Measurements from ENCODE around the gene NDUFV2. TPM values are rescaled to one million over a fixed set of nuclear protein-coding genes. Genes with fewer than 3 reads are reported as not detected.

The NDUFV2 gene
- polyA plus RNA-seq, 3 donors: 55.4 to 184 (median 162) TPM

- no peaks in the 10 kb centered on the region for H3K9me3 ChIP-seq (replicated peaks in 1 of 2; ENCODE audit: control insufficient read depth in 1 of 2, insufficient read depth in 1 of 2, low read length in 2 of 2)
- H3K27ac ChIP-seq (ENCODE audit: low read depth in 1 of 2, low read length in 2 of 2): peak overlapping the region in 1 of 2 donors; percentile 18
- no peak overlapping the region for H3K4me3 ChIP-seq (replicated peaks in 1 of 3; ENCODE audit: low read depth in 2 of 3, low read length in 3 of 3)
- peaks cover 97% of the 10 kb centered on the region for H4K20me1 ChIP-seq (ENCODE audit: insufficient read depth, low read length)
- no peak overlapping the region for H3K4me2 ChIP-seq (replicated peaks; ENCODE audit: extremely low read depth, low read length, poor library complexity, severe bottlenecking)
- Mint-ChIP-seq H3K4me1 (peaks cover 84% of the 10 kb centered on the region), H3K4me3 (no peak overlapping the region), H3K9me3 (no peaks in the 10 kb centered on the region), H3K27ac (peak overlapping the region in 3 of 7 donors; percentile 7 to 52 (median 37)), H3K27me3 (ENCODE audit: low read depth in 3 of 3) (no peaks in the 10 kb centered on the region), H3K36me3 (peaks cover 5 to 9% of the 10 kb centered on the region in 2 donors)
- no peak overlapping the region for H2AFZ ChIP-seq (ENCODE audit: insufficient read depth, low read depth, low read length, poor library complexity, severe bottlenecking)
- H3K9ac ChIP-seq (ENCODE audit: insufficient read depth, low read length, poor library complexity, severe bottlenecking): no peak overlapping the region
- no CpG with 5 or more reads among the region's 5 CpGs for WGBS (ENCODE audit: insufficient coverage)
- DNase-seq: peak in 2 of 3 donors; percentile 19 to 21
- peaks cover 60 to 93% of the 10 kb centered on the region in 2 donors for H3K4me1 ChIP-seq (ENCODE audit: control insufficient read depth in 1 of 2, insufficient read depth in 2 of 2, low read length in 2 of 2)
- TF ChIP-seq CTCF (IDR thresholded peaks at IDR 0.05): no peak
- H3K36me3 ChIP-seq (replicated peaks in 1 of 2; ENCODE audit: control insufficient read depth in 1 of 2, insufficient read depth in 2 of 2, low read length in 2 of 2): no peaks in the 10 kb centered on the region
- intact Hi-C loops (cut with micrococcal nuclease): loop anchor here in 1 of 2 donors (5.0 kb wide), 1 partner anchor 78 kb away; no protein-coding TSS in a partner anchor
- peaks cover 95% of the 10 kb centered on the region for H3K79me2 ChIP-seq (ENCODE audit: insufficient read depth, low read length)
- H3K27me3 ChIP-seq (ENCODE audit: control insufficient read depth in 2 of 2, insufficient read depth in 2 of 2, low read length in 2 of 2): no peaks in the 10 kb centered on the region
Measured at GRCh38 chr18:9150121-9150520, 47.6 kb downstream of the NDUFV2 start.

- no peak for DNase-seq
- H3K36me3 Mint-ChIP-seq: peaks cover 7 to 15% of the 10 kb centered on the region in 2 donors
- peak overlapping the region; percentile 2 for H3K4me2 ChIP-seq (replicated peaks; ENCODE audit: extremely low read depth, low read length, poor library complexity, severe bottlenecking)
- no peaks in the 10 kb centered on the region for H3K27me3 Mint-ChIP-seq (ENCODE audit: low read depth in 3 of 3)
- no peaks in the 10 kb centered on the region for H3K27me3 ChIP-seq (ENCODE audit: control insufficient read depth in 2 of 2, insufficient read depth in 2 of 2, low read length in 2 of 2)
- peaks cover 0 to under 1% (median 0%) of the 10 kb centered on the region in 7 donors for H3K9me3 Mint-ChIP-seq
- TF ChIP-seq CTCF (IDR thresholded peaks at IDR 0.05): no peak
- H3K4me1 Mint-ChIP-seq: peaks cover 70% of the 10 kb centered on the region
- H3K79me2 ChIP-seq (ENCODE audit: insufficient read depth, low read length): peaks cover 99% of the 10 kb centered on the region
- peaks cover 98% of the 10 kb centered on the region for H4K20me1 ChIP-seq (ENCODE audit: insufficient read depth, low read length)
- peak overlapping the region in 1 of 2 donors; percentile 5 for H3K4me3 Mint-ChIP-seq
- peaks cover 39 to 62% of the 10 kb centered on the region in 2 donors for H3K4me1 ChIP-seq (ENCODE audit: control insufficient read depth in 1 of 2, insufficient read depth in 2 of 2, low read length in 2 of 2)
- no peak overlapping the region for H3K9ac ChIP-seq (ENCODE audit: insufficient read depth, low read length, poor library complexity, severe bottlenecking)
- no peak overlapping the region for H2AFZ ChIP-seq (ENCODE audit: insufficient read depth, low read depth, low read length, poor library complexity, severe bottlenecking)
- H3K27ac ChIP-seq (ENCODE audit: low read depth in 1 of 2, low read length in 2 of 2): peak overlapping the region in 1 of 2 donors; percentile 71
- WGBS (ENCODE audit: insufficient coverage): no CpG with 5 or more reads among the region's 1 CpG
- H3K36me3 ChIP-seq (replicated peaks in 1 of 2; ENCODE audit: control insufficient read depth in 1 of 2, insufficient read depth in 2 of 2, low read length in 2 of 2): no peaks in the 10 kb centered on the region
- peak overlapping the region; percentile 5 to 85 (median 72) for H3K27ac Mint-ChIP-seq
- intact Hi-C loops (cut with micrococcal nuclease): loop anchor here in 1 of 2 donors (5.0 kb wide), 1 partner anchor 81 kb away; no protein-coding TSS in a partner anchor
- H3K9me3 ChIP-seq (replicated peaks in 1 of 2; ENCODE audit: control insufficient read depth in 1 of 2, insufficient read depth in 1 of 2, low read length in 2 of 2): no peaks in the 10 kb centered on the region
- H3K4me3 ChIP-seq (replicated peaks in 1 of 3; ENCODE audit: low read depth in 2 of 3, low read length in 3 of 3): no peak overlapping the region
Measured at GRCh38 chr18:9153256-9153655, 50.8 kb downstream of the NDUFV2 start.
